C4-2B (cell line): ENCODE measurements around the gene MIPEP.

Experiments used
- H3K27ac ChIP-seq: fragments of 450-650 bp; 2 replicates; pipeline ENCODE4 v1.5.1; 2017
- ZFX ChIP-seq: fragments of 450-650 bp; IDR thresholded peaks from 2 replicates; pipeline ENCODE4 v1.6.1; 2017
- TF ChIP-seq, protein P1 (sequence below): fragments of 450-650 bp; conservative IDR thresholded peaks from 2 replicates; pipeline ENCODE4 v1.5.1; 2017; ENCODE audit warnings: mild to moderate bottlenecking

MIPEP gene

DNA sequence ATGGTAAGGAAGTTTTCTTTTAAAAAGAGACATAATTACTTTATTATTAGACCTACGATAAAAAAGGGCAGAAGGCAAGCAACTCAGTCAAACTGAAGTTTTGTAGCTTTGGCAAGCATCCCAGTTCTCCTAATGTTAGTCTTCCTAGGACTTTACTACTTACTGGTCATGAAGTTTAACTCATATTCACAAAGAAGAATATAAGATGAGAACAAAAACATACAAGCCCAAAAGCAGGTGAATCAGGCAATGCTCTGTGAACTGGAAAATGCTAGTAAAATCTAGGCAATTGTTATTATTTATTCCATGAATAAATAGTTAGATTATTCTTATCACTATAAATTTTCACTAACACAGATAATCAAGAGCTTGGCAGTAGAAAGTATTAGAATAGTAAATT is 85.0 kb downstream of the MIPEP start:
- no peak overlapping the region for H3K27ac ChIP-seq
- no peak for TF ChIP-seq ZFX
- TF ChIP-seq, protein P1, sequence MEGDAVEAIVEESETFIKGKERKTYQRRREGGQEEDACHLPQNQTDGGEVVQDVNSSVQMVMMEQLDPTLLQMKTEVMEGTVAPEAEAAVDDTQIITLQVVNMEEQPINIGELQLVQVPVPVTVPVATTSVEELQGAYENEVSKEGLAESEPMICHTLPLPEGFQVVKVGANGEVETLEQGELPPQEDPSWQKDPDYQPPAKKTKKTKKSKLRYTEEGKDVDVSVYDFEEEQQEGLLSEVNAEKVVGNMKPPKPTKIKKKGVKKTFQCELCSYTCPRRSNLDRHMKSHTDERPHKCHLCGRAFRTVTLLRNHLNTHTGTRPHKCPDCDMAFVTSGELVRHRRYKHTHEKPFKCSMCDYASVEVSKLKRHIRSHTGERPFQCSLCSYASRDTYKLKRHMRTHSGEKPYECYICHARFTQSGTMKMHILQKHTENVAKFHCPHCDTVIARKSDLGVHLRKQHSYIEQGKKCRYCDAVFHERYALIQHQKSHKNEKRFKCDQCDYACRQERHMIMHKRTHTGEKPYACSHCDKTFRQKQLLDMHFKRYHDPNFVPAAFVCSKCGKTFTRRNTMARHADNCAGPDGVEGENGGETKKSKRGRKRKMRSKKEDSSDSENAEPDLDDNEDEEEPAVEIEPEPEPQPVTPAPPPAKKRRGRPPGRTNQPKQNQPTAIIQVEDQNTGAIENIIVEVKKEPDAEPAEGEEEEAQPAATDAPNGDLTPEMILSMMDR: no peak

DNA sequence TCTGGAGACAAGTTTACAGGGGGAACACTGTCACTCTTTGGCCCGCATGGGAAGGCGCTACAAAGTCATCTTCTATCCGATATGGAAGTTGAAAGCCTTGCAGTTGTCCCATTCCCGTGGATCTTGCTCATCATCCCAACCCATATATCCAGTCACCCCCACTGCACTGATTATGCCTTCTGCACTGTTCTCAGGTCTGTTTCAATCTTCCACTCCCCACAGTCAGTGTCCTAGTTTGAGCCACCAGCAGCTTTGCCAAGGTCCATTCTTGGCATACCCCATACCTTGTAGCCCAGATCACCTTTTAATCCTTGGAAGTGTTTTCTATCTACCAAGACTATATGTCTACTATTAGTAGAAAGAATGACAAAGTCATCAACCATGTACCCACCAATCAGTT is 88.1 kb downstream of the MIPEP start:
- no peak overlapping the region for H3K27ac ChIP-seq
- no peak for TF ChIP-seq ZFX

DNA sequence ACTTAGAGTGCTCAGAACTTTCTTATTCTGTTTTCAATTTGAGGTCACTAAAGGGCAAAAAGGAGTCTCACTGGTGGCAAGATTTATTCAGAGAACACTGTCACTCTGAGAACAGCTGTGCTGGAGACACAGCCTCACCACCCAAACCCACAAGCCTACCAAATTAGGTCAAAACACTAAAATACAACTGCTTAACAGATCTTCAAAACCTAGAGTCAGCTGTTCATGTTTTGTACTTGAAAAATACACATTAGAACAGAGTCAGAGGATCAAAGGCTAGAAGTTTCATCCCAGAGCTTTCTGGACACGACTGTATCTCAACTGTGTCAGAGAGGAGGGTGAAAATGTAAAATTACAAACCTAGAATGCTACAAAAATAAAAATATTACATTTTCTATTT is 89.3 kb downstream of the MIPEP start:
- TF ChIP-seq ZFX: no peak
- no peak overlapping the region for H3K27ac ChIP-seq

- TF ChIP-seq, protein P1: no peak
- 0 out of 2 replicates have a peak, but pooled peaks have one; percentile 13 for TF ChIP-seq ZFX
- peak overlapping the region; percentile 77 for H3K27ac ChIP-seq
These were observed 91.8 kb downstream of the MIPEP start for GRCh38 chr13:23797276-23797903.

GRCh38 chr13:23796551-23796950 is 92.6 kb downstream of the MIPEP start:
- H3K27ac ChIP-seq: peak overlapping the region; percentile 92

DNA sequence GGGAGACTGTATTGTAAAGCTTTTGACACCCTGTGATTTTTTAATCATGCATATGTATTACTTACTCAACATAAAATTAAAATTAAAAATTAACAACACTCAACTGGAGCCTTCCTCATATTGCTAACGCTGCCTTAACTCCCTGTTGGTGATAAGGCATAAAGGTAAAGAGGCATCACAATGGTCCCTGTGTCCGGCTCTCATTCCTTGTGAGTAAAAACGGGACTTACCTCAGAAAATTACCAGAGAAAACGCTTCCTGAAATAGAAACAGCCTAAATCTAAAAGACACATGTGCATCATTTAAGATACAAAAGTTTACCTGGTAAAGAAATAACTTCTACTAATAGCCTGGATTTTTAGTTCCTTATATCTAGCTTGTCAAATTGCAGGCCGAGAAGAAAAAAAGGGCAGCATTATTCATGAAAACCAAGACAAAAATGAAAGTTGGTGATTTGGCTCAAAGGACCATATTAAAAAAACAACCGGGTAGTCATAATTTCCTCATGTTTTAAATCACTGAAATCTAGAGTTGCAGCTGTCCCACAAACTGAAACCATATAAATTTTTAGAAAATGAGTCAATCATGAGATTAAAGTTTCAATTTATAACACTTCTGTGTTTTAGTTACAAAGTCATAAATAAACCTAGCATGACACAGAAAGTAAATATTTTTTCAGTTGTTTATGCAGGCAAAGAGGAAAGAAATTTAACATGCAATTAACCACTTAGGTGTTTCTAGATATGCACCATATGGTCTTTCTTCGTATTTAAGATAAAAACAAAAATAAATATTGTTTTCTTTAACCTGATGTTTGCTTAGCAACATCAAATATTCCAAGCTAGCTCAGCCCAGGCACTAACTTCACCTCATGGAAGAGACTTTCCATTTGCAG is 94.7 kb downstream of the MIPEP start:
- TF ChIP-seq, protein P1: no peak
- TF ChIP-seq ZFX: no peak
- peak overlapping the region; percentile 91; the same call in 1 of the 2 replicates for H3K27ac ChIP-seq

More at GRCh38 chr13:23796551-23796950, 92.6 kb downstream of the MIPEP start:
- no peak for TF ChIP-seq ZFX
- TF ChIP-seq, protein P1: no peak

DNA sequence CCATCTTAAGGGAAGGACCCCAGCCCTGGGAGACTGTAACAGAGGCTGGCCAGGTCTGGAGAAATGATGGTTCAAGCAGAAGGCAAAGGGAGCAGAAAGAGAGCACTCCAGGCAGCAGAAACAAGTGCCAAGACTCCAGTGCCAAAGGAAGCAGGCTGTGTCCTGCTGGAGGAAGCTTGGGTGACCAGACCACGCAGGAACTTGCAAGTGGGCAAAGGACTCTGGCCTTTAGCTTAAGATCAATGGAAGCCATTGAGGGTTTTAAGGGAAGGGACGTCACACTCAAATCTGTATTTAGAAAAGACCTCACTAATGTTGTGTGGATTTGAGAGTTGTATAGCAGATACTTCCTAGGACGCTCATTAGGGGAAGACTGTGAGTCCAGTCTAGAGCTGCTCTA is 95.5 kb downstream of the MIPEP start:
- TF ChIP-seq ZFX: no peak
- TF ChIP-seq, protein P1: no peak
- peak overlapping the region; percentile 91 for H3K27ac ChIP-seq

- TF ChIP-seq, protein P1: no peak
- peak overlapping the region; percentile 90 for H3K27ac ChIP-seq
These were observed 96.5 kb downstream of the MIPEP start for GRCh38 chr13:23792680-23793079.
